ENCODE measurements around the gene CFAP43. TPM values are rescaled to one million over a fixed set of nuclear protein-coding genes. Genes with fewer than 3 reads are reported as not detected.

The CFAP43 gene
- total and polyA plus RNA-seq, 5 donors from 2014 or later: not detected

DNA sequence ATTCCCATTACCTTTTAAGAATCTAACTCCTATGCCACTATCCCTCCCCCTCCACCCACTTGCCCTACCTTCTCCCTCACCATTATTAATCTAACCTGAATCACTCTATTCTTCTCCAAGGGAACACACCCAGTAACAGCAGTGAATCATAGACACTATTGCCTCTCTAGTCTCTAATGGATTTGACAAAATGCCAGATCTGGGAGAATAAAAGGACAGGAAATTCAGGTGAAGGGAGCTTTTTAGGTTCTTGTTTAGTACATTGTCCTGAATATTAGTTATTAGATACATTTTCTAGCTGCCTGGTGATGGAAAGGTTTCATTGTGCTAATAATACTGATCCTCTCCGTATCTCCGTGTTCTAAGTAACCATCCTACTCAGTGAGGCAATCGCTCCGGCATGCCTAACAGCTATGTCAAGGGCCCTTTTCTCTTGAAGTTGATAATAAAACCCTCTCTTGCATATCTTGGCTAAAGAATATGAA lies 114.3 kb downstream of the CFAP43 start:
- Mint-ChIP-seq H3K36me3 (no peaks in the 10 kb centered on the region), H3K27ac (no peak overlapping the region), H3K9me3 (peaks cover 0 to 2% (median 0%) of the 10 kb centered on the region in 7 donors), H3K27me3 (peaks cover 15% of the 10 kb centered on the region), H3K4me3 (peak overlapping the region in 1 of 4 donors; percentile 11), H3K4me1 (peaks cover under 1 to 21% (median 12%) of the 10 kb centered on the region in 4 donors)
- H3K27me3 ChIP-seq (ENCODE audit: control insufficient read depth, insufficient read depth, low read length): peaks cover under 1% of the 10 kb centered on the region
- peaks cover 11% of the 10 kb centered on the region for H3K4me1 ChIP-seq (ENCODE audit: control insufficient read depth, insufficient read depth, low read length, poor library complexity, severe bottlenecking)
- H3K9me3 ChIP-seq (ENCODE audit: control insufficient read depth in 2 of 2, low read length in 2 of 2): no peaks in the 10 kb centered on the region
- H3K27ac ChIP-seq (ENCODE audit: insufficient read depth, low read length, poor library complexity, severe bottlenecking): no peak overlapping the region
- ATAC-seq (ENCODE audit: low read depth in 2 of 2) (no peak), DNase-seq (no peak)
- H3K36me3 ChIP-seq (ENCODE audit: control insufficient read depth, insufficient read depth, low read length): no peaks in the 10 kb centered on the region
- no peak overlapping the region for H3K4me3 ChIP-seq (ENCODE audit: low read depth, low read length)

DNA sequence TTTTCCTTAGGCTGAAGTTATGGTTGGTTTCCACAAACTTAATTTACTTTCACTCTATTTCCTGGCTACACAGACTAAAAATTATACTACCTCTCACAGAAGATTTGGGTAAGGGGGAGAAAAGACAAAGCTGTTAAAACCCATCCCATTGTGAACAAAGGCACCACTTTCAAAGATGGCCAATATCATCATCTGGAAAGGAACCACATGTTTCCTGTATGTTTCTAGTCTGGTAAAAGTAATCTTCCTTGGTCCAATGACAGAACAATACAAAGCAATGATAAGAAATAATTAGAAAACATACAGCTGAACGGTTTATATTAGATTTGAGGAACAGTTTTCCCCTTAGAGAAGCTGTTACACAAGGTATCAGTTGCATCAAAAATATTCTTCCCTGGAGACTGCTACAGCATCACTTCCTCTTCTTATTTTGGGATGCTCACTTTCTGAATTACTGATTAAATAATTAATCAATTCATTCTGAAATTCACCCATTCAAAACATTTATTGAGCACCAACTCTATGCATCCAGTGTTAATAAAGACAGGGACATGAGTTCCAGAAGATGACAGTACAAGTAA lies 118.7 kb downstream of the CFAP43 start:
- Histone ChIP-seq H3K9me3 (ENCODE audit: control insufficient read depth in 2 of 2, low read length in 2 of 2) (no peaks in the 10 kb centered on the region), H3K36me3 (ENCODE audit: control insufficient read depth, insufficient read depth, low read length) (no peaks in the 10 kb centered on the region), H3K27me3 (ENCODE audit: control insufficient read depth, insufficient read depth, low read length) (peaks cover 11% of the 10 kb centered on the region), H3K4me1 (ENCODE audit: control insufficient read depth, insufficient read depth, low read length, poor library complexity, severe bottlenecking) (no peaks in the 10 kb centered on the region), H3K4me3 (ENCODE audit: low read depth, low read length) (no peak overlapping the region), H3K27ac (ENCODE audit: insufficient read depth, low read length, poor library complexity, severe bottlenecking) (no peak overlapping the region)
- no peak overlapping the region for H3K4me3 Mint-ChIP-seq
- no peaks in the 10 kb centered on the region for H3K9me3 Mint-ChIP-seq
- H3K27me3 Mint-ChIP-seq: peaks cover 29% of the 10 kb centered on the region
- DNase-seq (no peak), ATAC-seq (ENCODE audit: low read depth in 2 of 2) (no peak)
- no peaks in the 10 kb centered on the region for H3K36me3 Mint-ChIP-seq
- no peaks in the 10 kb centered on the region for H3K4me1 Mint-ChIP-seq
- H3K27ac Mint-ChIP-seq: no peak overlapping the region

GRCh38 chr10:104109908-104110662 lies 122.1 kb downstream of the CFAP43 start:
- Mint-ChIP-seq H3K4me3 (no peak overlapping the region), H3K27me3 (peaks cover 20% of the 10 kb centered on the region), H3K9me3 (no peaks in the 10 kb centered on the region), H3K36me3 (no peaks in the 10 kb centered on the region), H3K27ac (no peak overlapping the region), H3K4me1 (no peaks in the 10 kb centered on the region)
- ATAC-seq (ENCODE audit: low read depth in 2 of 2) (peak; percentile 53 to 59), DNase-seq (no peak)
- Histone ChIP-seq H3K4me3 (ENCODE audit: low read depth, low read length) (no peak overlapping the region), H3K36me3 (ENCODE audit: control insufficient read depth, insufficient read depth, low read length) (no peaks in the 10 kb centered on the region), H3K27me3 (ENCODE audit: control insufficient read depth, insufficient read depth, low read length) (peaks cover 11% of the 10 kb centered on the region), H3K4me1 (ENCODE audit: control insufficient read depth, insufficient read depth, low read length, poor library complexity, severe bottlenecking) (no peaks in the 10 kb centered on the region), H3K9me3 (ENCODE audit: control insufficient read depth in 2 of 2, low read length in 2 of 2) (no peaks in the 10 kb centered on the region), H3K27ac (ENCODE audit: insufficient read depth, low read length, poor library complexity, severe bottlenecking) (no peak overlapping the region)

GRCh38 chr10:104104926-104105325 lies 127.2 kb downstream of the CFAP43 start:
- H3K9me3 Mint-ChIP-seq: peaks cover 0 to 1% (median 0%) of the 10 kb centered on the region in 7 donors
- ATAC-seq (ENCODE audit: low read depth in 2 of 2): no peak
- DNase-seq: no peak
- Histone ChIP-seq H3K9me3 (ENCODE audit: control insufficient read depth in 2 of 2, low read length in 2 of 2) (no peaks in the 10 kb centered on the region), H3K4me3 (ENCODE audit: low read depth, low read length) (no peak overlapping the region), H3K36me3 (ENCODE audit: control insufficient read depth, insufficient read depth, low read length) (no peaks in the 10 kb centered on the region), H3K27ac (ENCODE audit: insufficient read depth, low read length, poor library complexity, severe bottlenecking) (no peak overlapping the region), H3K4me1 (ENCODE audit: control insufficient read depth, insufficient read depth, low read length, poor library complexity, severe bottlenecking) (no peaks in the 10 kb centered on the region), H3K27me3 (ENCODE audit: control insufficient read depth, insufficient read depth, low read length) (no peaks in the 10 kb centered on the region)
- H3K27ac Mint-ChIP-seq: no peak overlapping the region
- no peaks in the 10 kb centered on the region for H3K36me3 Mint-ChIP-seq
- peaks cover 0 to 4% (median 0%) of the 10 kb centered on the region in 4 donors for H3K4me1 Mint-ChIP-seq
- no peak overlapping the region for H3K4me3 Mint-ChIP-seq
- H3K27me3 Mint-ChIP-seq: peaks cover 27% of the 10 kb centered on the region

DNA sequence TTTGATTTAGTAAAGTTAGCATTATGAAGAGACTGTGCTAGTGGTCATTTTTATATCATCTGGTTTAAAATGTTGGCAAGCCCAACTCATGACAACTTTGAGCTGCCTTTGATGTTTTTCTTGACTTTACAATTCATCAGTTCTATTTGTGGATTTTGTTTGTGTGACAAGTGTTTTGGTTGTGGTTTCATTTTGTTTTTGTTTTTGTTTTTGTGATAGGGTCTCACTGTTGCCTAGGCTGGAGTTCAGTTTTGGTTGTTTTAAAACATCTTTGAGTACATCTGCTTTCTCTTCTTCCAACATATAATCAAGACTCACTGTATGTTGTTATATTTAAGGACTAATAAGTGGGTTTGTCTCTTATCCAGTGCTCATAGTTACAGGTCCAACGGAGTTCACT lies 127.7 kb downstream of the CFAP43 start:
- H3K36me3 ChIP-seq (ENCODE audit: control insufficient read depth, insufficient read depth, low read length): no peaks in the 10 kb centered on the region
- ATAC-seq (ENCODE audit: low read depth in 2 of 2): no peak
- H3K4me1 Mint-ChIP-seq: peaks cover 0 to 4% (median 0%) of the 10 kb centered on the region in 4 donors
- no peak overlapping the region for H3K27ac Mint-ChIP-seq
- H3K4me3 Mint-ChIP-seq: no peak overlapping the region
- no peaks in the 10 kb centered on the region for H3K27me3 ChIP-seq (ENCODE audit: control insufficient read depth, insufficient read depth, low read length)
- H3K9me3 Mint-ChIP-seq: peaks cover 0 to 1% (median 0%) of the 10 kb centered on the region in 7 donors
- no peaks in the 10 kb centered on the region for H3K36me3 Mint-ChIP-seq
- no peak overlapping the region for H3K4me3 ChIP-seq (ENCODE audit: low read depth, low read length)
- H3K27ac ChIP-seq (ENCODE audit: insufficient read depth, low read length, poor library complexity, severe bottlenecking): no peak overlapping the region
- no peaks in the 10 kb centered on the region for H3K4me1 ChIP-seq (ENCODE audit: control insufficient read depth, insufficient read depth, low read length, poor library complexity, severe bottlenecking)
- H3K27me3 Mint-ChIP-seq: peaks cover 21% of the 10 kb centered on the region
- no peaks in the 10 kb centered on the region for H3K9me3 ChIP-seq (ENCODE audit: control insufficient read depth in 2 of 2, low read length in 2 of 2)
- DNase-seq: no peak

DNA sequence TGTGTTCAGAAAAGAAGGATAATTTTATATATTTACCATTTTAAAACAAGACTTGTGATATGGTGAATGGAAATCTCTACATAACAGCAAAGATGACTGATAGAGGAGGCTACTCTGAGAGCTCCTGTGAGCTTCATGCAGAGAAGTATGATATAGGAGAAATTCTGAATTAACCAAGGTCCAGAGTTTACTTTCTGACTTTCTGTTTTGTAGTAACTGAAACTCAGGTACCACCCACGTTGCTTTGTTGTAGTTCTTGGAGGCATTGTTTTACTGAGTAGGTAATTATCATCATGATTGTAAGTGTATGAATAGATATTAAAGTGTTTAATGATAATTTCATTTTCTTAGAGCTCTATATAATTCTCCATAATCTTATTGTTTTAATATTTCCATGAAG lies 128.2 kb downstream of the CFAP43 start:
- Mint-ChIP-seq H3K36me3 (no peaks in the 10 kb centered on the region), H3K27ac (no peak overlapping the region), H3K4me1 (peaks cover 0 to 4% (median 0%) of the 10 kb centered on the region in 4 donors), H3K4me3 (no peak overlapping the region), H3K27me3 (peaks cover 21% of the 10 kb centered on the region), H3K9me3 (peaks cover 0 to 1% (median 0%) of the 10 kb centered on the region in 7 donors)
- ATAC-seq (ENCODE audit: low read depth in 2 of 2): no peak
- Histone ChIP-seq H3K27ac (ENCODE audit: insufficient read depth, low read length, poor library complexity, severe bottlenecking) (no peak overlapping the region), H3K27me3 (ENCODE audit: control insufficient read depth, insufficient read depth, low read length) (peaks cover 1% of the 10 kb centered on the region), H3K9me3 (ENCODE audit: control insufficient read depth in 2 of 2, low read length in 2 of 2) (no peaks in the 10 kb centered on the region), H3K4me3 (ENCODE audit: low read depth, low read length) (no peak overlapping the region), H3K4me1 (ENCODE audit: control insufficient read depth, insufficient read depth, low read length, poor library complexity, severe bottlenecking) (no peaks in the 10 kb centered on the region), H3K36me3 (ENCODE audit: control insufficient read depth, insufficient read depth, low read length) (no peaks in the 10 kb centered on the region)
- DNase-seq: no peak

DNA sequence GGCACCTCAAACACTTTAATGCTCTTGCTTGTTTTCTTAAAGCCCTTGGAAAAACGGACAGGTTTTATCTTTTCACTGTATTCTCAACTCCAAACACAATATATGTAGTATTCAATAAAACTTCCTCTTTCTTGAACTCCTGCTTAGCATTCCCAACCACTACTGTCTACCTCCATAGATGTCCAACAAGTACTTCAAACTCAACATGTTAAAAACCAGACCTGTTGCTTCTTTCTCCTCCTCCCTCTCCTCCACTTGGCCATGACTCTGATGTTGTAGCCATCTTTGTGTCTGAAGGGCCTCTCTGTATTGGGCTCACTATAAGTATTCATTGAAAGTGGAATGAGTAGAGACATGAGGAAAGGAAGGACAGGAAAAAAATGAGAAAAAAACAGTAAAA lies 130.3 kb downstream of the CFAP43 start:
- no peaks in the 10 kb centered on the region for H3K36me3 Mint-ChIP-seq
- H3K9me3 ChIP-seq (ENCODE audit: control insufficient read depth in 2 of 2, low read length in 2 of 2): peaks cover 5% of the 10 kb centered on the region in 2 experiments
- H3K4me3 Mint-ChIP-seq: no peak overlapping the region
- H3K36me3 ChIP-seq (ENCODE audit: control insufficient read depth, insufficient read depth, low read length): no peaks in the 10 kb centered on the region
- peaks cover 0 to 1% (median 0%) of the 10 kb centered on the region in 7 donors for H3K9me3 Mint-ChIP-seq
- peaks cover 0 to 4% (median 0%) of the 10 kb centered on the region in 4 donors for H3K4me1 Mint-ChIP-seq
- no peak for ATAC-seq (ENCODE audit: low read depth in 2 of 2)
- H3K27me3 Mint-ChIP-seq: peaks cover 31% of the 10 kb centered on the region
- H3K4me3 ChIP-seq (ENCODE audit: low read depth, low read length): no peak overlapping the region
- no peak for DNase-seq
- no peak overlapping the region for H3K27ac Mint-ChIP-seq
- H3K27ac ChIP-seq (ENCODE audit: insufficient read depth, low read length, poor library complexity, severe bottlenecking): no peak overlapping the region
- H3K4me1 ChIP-seq (ENCODE audit: control insufficient read depth, insufficient read depth, low read length, poor library complexity, severe bottlenecking): no peaks in the 10 kb centered on the region
- peaks cover 10% of the 10 kb centered on the region for H3K27me3 ChIP-seq (ENCODE audit: control insufficient read depth, insufficient read depth, low read length)
